Thoracic aorta (tissue), 2 donors: ENCODE measurements around the gene TCF19. TPM values are rescaled to one million over a fixed set of nuclear protein-coding genes. Genes with fewer than 3 reads are reported as not detected.
"Not testable (repeated sequence)": the region's sequence is repeated elsewhere in the genome, so short reads cannot be mapped to it uniquely, and the experiment has no call there.

Experiments
- ATAC-seq: fragments of 150-250 bp; one replicate; pipeline ENCODE4 v1.8.0; 2017; ENCODE audit warnings: low read depth; ENCODE audit not compliant: insufficient number of reproducible peaks, low FRiP score
- DNase-seq: peaks from one replicate; pipeline ENCODE4 v3.0.0-alpha.2; 2020; ENCODE audit warnings: low spot score
- H3K27ac ChIP-seq, 2 donors: fragments of 200-600 bp; sonication (generic); 1 replicate in 1 of 2; 2 replicates in 1 of 2; pipeline ENCODE4 v1.5.1; 2016; ENCODE audit warnings: mild to moderate bottlenecking in 2 of 2, moderate library complexity in 2 of 2
- H3K27me3 ChIP-seq: fragments of 200-600 bp; sonication (generic); replicated peaks from 2 replicates; pipeline ENCODE4 v1.6.0; 2016; ENCODE audit warnings: mild to moderate bottlenecking; ENCODE audit not compliant: insufficient read depth
- H3K36me3 ChIP-seq: fragments of 200-600 bp; sonication (generic); one replicate; pipeline ENCODE4 v1.5.1; 2016
- H3K4me1 ChIP-seq, 2 donors: fragments of 200-600 bp; sonication (generic); 1 replicate in 1 of 2; 2 replicates in 1 of 2; pipeline versions ENCODE4 v1.5.1 to v1.6.0; 2016; ENCODE audit warnings: low read depth in 2 of 2, mild to moderate bottlenecking in 1 of 2; ENCODE audit not compliant: control insufficient read depth in 1 of 2
- H3K4me3 ChIP-seq: fragments of 200-600 bp; sonication (generic); 2 replicates; pipeline ENCODE4 v1.5.1; 2016; ENCODE audit warnings: mild to moderate bottlenecking
- H3K9me3 ChIP-seq: fragments of 200-600 bp; sonication (generic); 2 replicates; pipeline ENCODE4 v1.5.1; 2016
- total RNA-seq, 2 donors: library from RNA; depleted of rRNA; stranded (reverse); fragments of >200 nt; gene quantifications; one replicate each; pipeline versions ENCODE4 v1.1.0 to v1.2.3, GENCODE V29; 2016
- TF ChIP-seq, protein P1 (sequence below): fragments of 200-600 bp; sonication (generic); IDR thresholded peaks from one replicate; pipeline ENCODE4 v1.5.1; 2019; ENCODE audit warnings: antibody characterized with exemption

The TCF19 gene
- total RNA-seq, 2 donors from 2014 or later, result 1.6 to 15.7 TPM

- Histone ChIP-seq H3K27ac (peak overlapping the region in 1 of 2 donors; percentile 38), H3K4me3 (peak overlapping the region; percentile 72)
These were observed 22.1 kb downstream of the TCF19 start for GRCh38 chr6:31180500-31180899.

GRCh38 chr6:31183287-31183686 is 24.9 kb downstream of the TCF19 start:
- not testable (repeated sequence) for DNase-seq

More at GRCh38 chr6:31180500-31180899, 22.1 kb downstream of the TCF19 start:
- peaks cover 0 to 2% of the 10 kb centered on the region in 2 donors for H3K4me1 ChIP-seq
- TF ChIP-seq, protein P1, sequence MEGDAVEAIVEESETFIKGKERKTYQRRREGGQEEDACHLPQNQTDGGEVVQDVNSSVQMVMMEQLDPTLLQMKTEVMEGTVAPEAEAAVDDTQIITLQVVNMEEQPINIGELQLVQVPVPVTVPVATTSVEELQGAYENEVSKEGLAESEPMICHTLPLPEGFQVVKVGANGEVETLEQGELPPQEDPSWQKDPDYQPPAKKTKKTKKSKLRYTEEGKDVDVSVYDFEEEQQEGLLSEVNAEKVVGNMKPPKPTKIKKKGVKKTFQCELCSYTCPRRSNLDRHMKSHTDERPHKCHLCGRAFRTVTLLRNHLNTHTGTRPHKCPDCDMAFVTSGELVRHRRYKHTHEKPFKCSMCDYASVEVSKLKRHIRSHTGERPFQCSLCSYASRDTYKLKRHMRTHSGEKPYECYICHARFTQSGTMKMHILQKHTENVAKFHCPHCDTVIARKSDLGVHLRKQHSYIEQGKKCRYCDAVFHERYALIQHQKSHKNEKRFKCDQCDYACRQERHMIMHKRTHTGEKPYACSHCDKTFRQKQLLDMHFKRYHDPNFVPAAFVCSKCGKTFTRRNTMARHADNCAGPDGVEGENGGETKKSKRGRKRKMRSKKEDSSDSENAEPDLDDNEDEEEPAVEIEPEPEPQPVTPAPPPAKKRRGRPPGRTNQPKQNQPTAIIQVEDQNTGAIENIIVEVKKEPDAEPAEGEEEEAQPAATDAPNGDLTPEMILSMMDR, result no peak
- peak; percentile 100 for ATAC-seq
- no peak for DNase-seq
- H3K36me3 ChIP-seq, result no peaks in the 10 kb centered on the region
- H3K27me3 ChIP-seq, result no peaks in the 10 kb centered on the region
- H3K9me3 ChIP-seq, result no peaks in the 10 kb centered on the region

DNA sequence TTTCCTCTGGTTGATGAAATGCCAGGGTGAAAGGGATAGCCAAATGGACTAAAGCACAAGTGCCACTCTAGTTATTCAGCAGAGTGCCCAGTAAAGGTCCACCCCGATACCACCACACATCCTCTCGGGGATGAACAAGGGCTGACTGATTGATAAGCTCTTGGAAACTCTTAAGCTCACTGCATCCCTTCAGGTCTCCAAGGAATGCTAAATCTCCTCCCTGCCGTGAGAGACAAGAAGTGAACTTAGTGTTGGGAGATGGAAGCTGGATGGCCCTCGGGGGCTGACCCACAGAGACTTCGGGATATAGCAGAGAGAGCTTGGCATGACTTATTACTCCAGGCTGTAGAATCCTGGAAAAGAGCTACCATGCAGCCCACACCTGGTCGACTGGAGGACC is 25.5 kb downstream of the TCF19 start:
- H3K27me3 ChIP-seq, DNase-seq, ATAC-seq, H3K4me1 ChIP-seq, H3K36me3 ChIP-seq, H3K4me3 ChIP-seq, H3K9me3 ChIP-seq, H3K27ac ChIP-seq: not testable (repeated sequence)

More at GRCh38 chr6:31183287-31183686, 24.9 kb downstream of the TCF19 start:
- H3K4me1 ChIP-seq, H3K4me3 ChIP-seq, H3K9me3 ChIP-seq, ATAC-seq, H3K27ac ChIP-seq, H3K27me3 ChIP-seq, H3K36me3 ChIP-seq: not testable (repeated sequence)

GRCh38 chr6:31185695-31186051 is 27.3 kb downstream of the TCF19 start:
- H3K27me3 ChIP-seq, DNase-seq, H3K9me3 ChIP-seq, H3K4me1 ChIP-seq, ATAC-seq, H3K36me3 ChIP-seq: not testable (repeated sequence)
- Histone ChIP-seq H3K4me3 (peak overlapping the region; percentile 62), H3K27ac (peak overlapping the region; percentile 68 to 82)

DNA sequence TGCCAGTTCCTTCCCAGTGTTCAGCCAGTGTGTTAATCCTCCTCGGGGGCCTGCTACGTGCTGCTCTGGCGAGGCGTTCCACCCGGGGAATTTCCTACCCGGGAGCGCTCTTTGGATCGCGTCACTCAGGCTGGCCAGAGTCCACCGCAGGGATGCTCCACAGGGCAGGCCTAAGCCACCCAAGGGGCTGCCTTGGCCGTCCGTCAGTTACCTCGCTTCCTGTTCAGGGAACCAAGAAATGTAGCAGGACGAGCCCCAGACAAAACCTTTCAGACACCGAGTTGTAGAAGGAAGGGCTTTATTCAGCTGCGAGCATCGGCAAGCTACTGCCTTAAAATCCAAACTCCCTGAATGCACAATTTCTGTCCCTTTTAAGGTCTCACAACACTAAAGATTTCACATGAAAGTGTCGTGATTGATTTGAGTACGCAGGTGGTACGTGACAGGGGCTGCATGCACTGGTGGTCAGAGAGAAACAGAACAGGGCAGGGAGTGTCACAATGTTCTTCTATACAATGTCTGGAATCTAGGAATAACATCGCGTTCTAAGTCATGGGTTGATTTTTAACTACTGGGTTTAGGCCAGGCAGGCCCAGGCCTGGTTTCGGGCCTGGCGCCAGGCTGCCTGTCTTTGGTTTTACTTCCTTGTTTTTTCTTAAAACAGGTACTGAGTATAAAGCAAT is 27.8 kb downstream of the TCF19 start:
- H3K4me1 ChIP-seq, result no peaks in the 10 kb centered on the region
- ATAC-seq, result no peak
- H3K27ac ChIP-seq, result peak overlapping the region; percentile 68 to 82
- H3K27me3 ChIP-seq, result no peaks in the 10 kb centered on the region
- peak overlapping the region; percentile 62 for H3K4me3 ChIP-seq
- TF ChIP-seq, protein P1, result no peak
- no peak for DNase-seq
- H3K9me3 ChIP-seq, result no peaks in the 10 kb centered on the region
- H3K36me3 ChIP-seq, result no peaks in the 10 kb centered on the region

DNA sequence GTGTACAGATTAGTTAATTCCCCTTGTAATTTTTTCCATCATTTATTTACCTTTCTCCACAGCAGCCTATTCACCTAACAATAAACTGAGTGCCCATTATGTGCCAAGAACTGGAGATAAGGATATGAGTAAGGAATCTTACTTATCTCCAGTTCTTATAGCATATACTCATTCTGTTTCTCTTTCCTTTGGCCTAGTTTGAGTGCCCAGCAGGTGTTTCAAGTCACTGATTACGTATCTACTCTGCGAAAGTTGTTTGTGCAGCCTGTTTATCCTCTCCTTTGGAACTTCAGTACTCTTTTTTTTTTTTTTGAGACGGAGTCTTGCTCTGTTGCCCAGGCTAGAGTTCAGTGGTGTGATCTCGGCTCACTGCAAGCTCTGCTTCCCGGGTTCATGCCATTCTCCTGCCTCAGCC is 29.4 kb downstream of the TCF19 start:
- H3K27ac ChIP-seq, result no peak overlapping the region
- H3K9me3 ChIP-seq, result no peaks in the 10 kb centered on the region
- ATAC-seq, result no peak
- no peaks in the 10 kb centered on the region for H3K36me3 ChIP-seq
- no peaks in the 10 kb centered on the region for H3K4me1 ChIP-seq
- H3K4me3 ChIP-seq, result no peak overlapping the region
- TF ChIP-seq, protein P1, result no peak
- H3K27me3 ChIP-seq, result no peaks in the 10 kb centered on the region
- no peak for DNase-seq

DNA sequence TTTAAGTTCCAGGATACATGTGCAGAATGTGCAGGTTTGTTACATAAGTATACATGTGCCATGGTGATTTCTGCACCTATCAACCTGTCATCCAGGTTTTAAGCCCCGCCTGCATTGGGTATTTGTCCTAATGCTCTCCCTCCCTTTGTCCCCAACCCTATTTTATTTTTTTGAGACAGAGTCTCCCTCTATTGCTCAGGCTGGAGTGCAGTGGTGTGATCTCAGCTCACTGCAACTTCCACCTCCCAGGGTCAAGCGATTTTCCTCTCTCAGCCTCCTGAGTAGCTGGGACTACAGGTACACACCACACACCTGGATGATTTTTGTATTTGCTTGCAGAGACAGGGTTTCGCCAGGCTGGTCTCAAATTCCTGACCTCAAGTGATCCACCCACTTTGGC is 30.8 kb downstream of the TCF19 start:
- DNase-seq, ATAC-seq, H3K27ac ChIP-seq, H3K27me3 ChIP-seq, H3K9me3 ChIP-seq, H3K4me1 ChIP-seq, H3K36me3 ChIP-seq, H3K4me3 ChIP-seq: not testable (repeated sequence)
